ENCODE measurements around the gene ACTR6. TPM values are rescaled to one million over a fixed set of nuclear protein-coding genes. Genes with fewer than 3 reads are reported as not detected.

Gene ACTR6
- total and polyA plus RNA-seq, 12 donors, result 9.4 to 27.5 (median 19.6) TPM

- Histone ChIP-seq H3K9me3 (no peaks in the 10 kb centered on the region), H3K4me3 (no peak overlapping the region), H3K36me3 (no peaks in the 10 kb centered on the region), H3K27me3 (no peaks in the 10 kb centered on the region), H3K4me1 (no peaks in the 10 kb centered on the region), H3K27ac (peak overlapping the region in 3 of 10 donors; percentile 17 to 31 (median 26))
- no peak for TF ChIP-seq CTCF (IDR thresholded peaks at IDR 0.05)
- 22 to 24% methylated on average over 3 of the region's 3 CpGs for WGBS, 2 donors
- intact Hi-C loops (cut with DNase I), result loop anchor here in 9 of 10 donors (1.0 to 10.0 kb wide), 9 partner anchors 101 to 511 kb away; no protein-coding TSS in a partner anchor
- ATAC-seq (peak in 6 of 8 donors; percentile 28 to 64 (median 46)), DNase-seq (peak in 1 of 2 donors; percentile 29)
Observed at GRCh38 chr12:100234166-100234565, 33.6 kb downstream of the ACTR6 start.

GRCh38 chr12:100234591-100235304, 34.1 kb downstream of the ACTR6 start:
- no peaks in the 10 kb centered on the region for H3K27me3 ChIP-seq
- H3K9me3 ChIP-seq, result no peaks in the 10 kb centered on the region
- intact Hi-C loops (cut with DNase I), result loop anchor here (1.0 to 10.0 kb wide), 9 partner anchors 100 to 510 kb away; no protein-coding TSS in a partner anchor
- 41 to 50% methylated on average over 7 of the region's 7 CpGs for WGBS, 2 donors
- peak; percentile 61 to 90 (median 81) for TF ChIP-seq CTCF (IDR thresholded peaks at IDR 0.05)
- peak overlapping the region in 4 of 10 donors; percentile 17 to 36 (median 28) for H3K27ac ChIP-seq
- no peaks in the 10 kb centered on the region for H3K36me3 ChIP-seq
- no peak overlapping the region for H3K4me3 ChIP-seq
- no peaks in the 10 kb centered on the region for H3K4me1 ChIP-seq
- DNase-seq, result no peak
- peak in 7 of 8 donors; percentile 13 to 79 (median 63) for ATAC-seq

GRCh38 chr12:100238801-100239200, 38.2 kb downstream of the ACTR6 start:
- no peak for TF ChIP-seq CTCF (IDR thresholded peaks at IDR 0.05)
- H3K36me3 ChIP-seq, result no peaks in the 10 kb centered on the region
- H3K4me3 ChIP-seq, result no peak overlapping the region
- no peak overlapping the region for H3K27ac ChIP-seq
- intact Hi-C loops (cut with DNase I), result loop anchor here in 8 of 10 donors (5.0 to 10.0 kb wide), 6 partner anchors 96 to 506 kb away; no protein-coding TSS in a partner anchor
- ATAC-seq (no peak), DNase-seq (no peak)
- no peaks in the 10 kb centered on the region for H3K9me3 ChIP-seq
- no peaks in the 10 kb centered on the region for H3K4me1 ChIP-seq
- WGBS, 2 donors, result 98 to 99% methylated on average over 3 of the region's 3 CpGs
- no peaks in the 10 kb centered on the region for H3K27me3 ChIP-seq

GRCh38 chr12:100239589-100239988, 39.0 kb downstream of the ACTR6 start:
- Histone ChIP-seq H3K4me1 (no peaks in the 10 kb centered on the region), H3K27me3 (no peaks in the 10 kb centered on the region), H3K36me3 (no peaks in the 10 kb centered on the region), H3K27ac (no peak overlapping the region), H3K9me3 (no peaks in the 10 kb centered on the region), H3K4me3 (no peak overlapping the region)
- intact Hi-C loops (cut with DNase I), result loop anchor here in 8 of 10 donors (5.0 to 10.0 kb wide), 6 partner anchors 95 to 505 kb away; no protein-coding TSS in a partner anchor
- DNase-seq (no peak), ATAC-seq (no peak)
- TF ChIP-seq CTCF (IDR thresholded peaks at IDR 0.05), result no peak
- 98 to 100% methylated on average over 1 of the region's 1 CpG for WGBS, 2 donors
